K562 (cell line): ENCODE measurements around the gene DAB2IP. TPM values are rescaled to one million over a fixed set of nuclear protein-coding genes. Genes with fewer than 3 reads are reported as not detected.

ENCODE experiments used
- ATAC-seq: fragments of 200-7000 bp; cut with Tn5 transposase; 3 replicates; pipeline ENCODE4 v1.9.1; 2020; ENCODE audit warnings: moderate library complexity
- BruUV-seq: library from RNA; stranded (reverse); fragments of 400-500 nt; replicated peaks from 2 replicates; lab custom pipeline; 2021; lab: Mats Ljungman, UMichigan
- CTCF ChIA-PET: fragments of 300-600 bp; formaldehyde crosslinking; extraction: SDS; loops from one replicate; lab custom pipeline; 2021; ENCODE audit warnings: low intra/inter-chr PET ratio; lab: Yijun Ruan, JAX
- POLR2A ChIA-PET: fragments of 300-600, 350-650 bp; sonication (Branson Sonifier 250); formaldehyde crosslinking; extraction: SDS; loops from one replicate; lab custom pipeline; 2021; ENCODE audit warnings: antibody characterized with exemption, inconsistent platforms; lab: Yijun Ruan, JAX
- DNase-seq, 4 experiments: peaks; one replicate each; pipeline versions ENCODE4 v3.0.0 to v3.0.0-alpha.2; 2011 to 2018; ENCODE audit warnings: low spot score in 3 of 4, mixed read lengths in 3 of 4; ENCODE audit errors: extremely low read depth in 1 of 4
- FAIRE-seq: peaks from 2 replicates; lab custom pipeline; 2011; peaks lifted over from hg19 to GRCh38; lab: Jason Lieb, UNC
- H2AFZ ChIP-seq: 2 replicates; pipeline ENCODE4 v1.6.0; 2011; ENCODE audit warnings: low read depth, low read length, control low read depth, inconsistent platforms
- H3K27ac ChIP-seq: fragments of 200-600 bp; 3 replicates; pipeline ENCODE4 v1.8.0; 2011; ENCODE audit warnings: low read depth, mild to moderate bottlenecking, control low read depth, inconsistent platforms, low read length, moderate library complexity, mixed read lengths; ENCODE audit errors: extremely low read depth
- H3K27me3 ChIP-seq, 2 experiments: fragments of 300-600 bp in 1 of 2; 2 replicates in 1 of 2; 3 replicates in 1 of 2; pipeline versions ENCODE4 v1.6.0 to v1.8.0; 2011; ENCODE audit warnings: inconsistent platforms in 2 of 2, low read length in 2 of 2, mild to moderate bottlenecking in 1 of 2, mixed read lengths in 1 of 2, moderate library complexity in 1 of 2; ENCODE audit not compliant: control insufficient read depth in 2 of 2, insufficient read depth in 2 of 2
- H3K36me3 ChIP-seq: fragments of 300-600 bp; 3 replicates; pipeline ENCODE4 v1.8.0; 2011; ENCODE audit warnings: mild to moderate bottlenecking, low read length, inconsistent platforms; ENCODE audit not compliant: control insufficient read depth, insufficient read depth
- H3K4me1 ChIP-seq, 2 experiments: fragments of 200-600 bp in 1 of 2; replicated peaks in 1 of 2; 2 replicates in 1 of 2; 3 replicates in 1 of 2; pipeline versions ENCODE4 v1.5.1 to v1.8.0; 2011; ENCODE audit warnings: inconsistent platforms in 2 of 2, low read length in 2 of 2, mild to moderate bottlenecking in 1 of 2, mixed read lengths in 1 of 2, moderate library complexity in 1 of 2; ENCODE audit not compliant: control insufficient read depth in 2 of 2, insufficient read depth in 2 of 2
- H3K4me2 ChIP-seq: 2 replicates; pipeline ENCODE4 v1.6.1; 2011; ENCODE audit warnings: low read length, control low read depth, inconsistent platforms, mixed read lengths; ENCODE audit not compliant: insufficient read depth
- H3K4me3 ChIP-seq: fragments of 200-600 bp; sonication (generic), shearing (Covaris generic); 2 replicates; pipeline ENCODE4 v1.5.1; 2016; ENCODE audit warnings: control low read depth, inconsistent platforms
- H3K79me2 ChIP-seq: fragments of 200-600 bp; 3 replicates; pipeline ENCODE4 v1.8.0; 2011; ENCODE audit warnings: low read length, inconsistent platforms; ENCODE audit not compliant: control insufficient read depth, insufficient read depth
- H3K9ac ChIP-seq, 2 experiments: 2 replicates each; pipeline versions ENCODE4 v1.6.0 to v1.6.1; 2011; ENCODE audit warnings: low read depth in 2 of 2, low read length in 2 of 2, control low read depth in 1 of 2, inconsistent platforms in 1 of 2, mild to moderate bottlenecking in 1 of 2, mixed read lengths in 1 of 2; ENCODE audit not compliant: insufficient read depth in 1 of 2
- H3K9me1 ChIP-seq: one replicate; pipeline ENCODE4 v1.6.0; 2011; ENCODE audit warnings: inconsistent platforms, mild to moderate bottlenecking, low read length, moderate library complexity; ENCODE audit not compliant: control insufficient read depth, insufficient read depth
- H3K9me3 ChIP-seq: replicated peaks from 2 replicates; pipeline ENCODE4 v1.5.1; 2011; ENCODE audit warnings: low read depth, low read length, inconsistent platforms; ENCODE audit not compliant: control insufficient read depth, insufficient read depth
- H4K20me1 ChIP-seq: replicated peaks from 2 replicates; pipeline ENCODE4 v1.6.1; 2011; ENCODE audit warnings: low read length, inconsistent platforms, mixed read lengths; ENCODE audit not compliant: control insufficient read depth, insufficient read depth
- MAFG ChIP-seq: fragments of 450-650 bp; conservative IDR thresholded peaks from 2 replicates; pipeline ENCODE4 v1.6.1; 2016; ENCODE audit warnings: missing genetic modification characterization, missing compliant biosample characterization
- SP2 ChIP-seq: IDR thresholded peaks from 2 replicates; pipeline ENCODE4 v1.6.1; 2011; ENCODE audit warnings: mild to moderate bottlenecking, low read depth, low read length, moderate library complexity; ENCODE audit not compliant: poor library complexity, severe bottlenecking; ENCODE audit errors: extremely low read depth
- ZNF57 ChIP-seq: fragments of 450-650 bp; formaldehyde crosslinking; IDR thresholded peaks from 2 replicates; pipeline ENCODE4 v1.4.0; 2020; ENCODE audit warnings: mild to moderate bottlenecking, moderate library complexity
- ZNF695 ChIP-seq: fragments of 450-650 bp; formaldehyde crosslinking; IDR thresholded peaks from 2 replicates; pipeline ENCODE4 v1.4.0; 2020; ENCODE audit warnings: mild to moderate bottlenecking, moderate library complexity
- WGBS: fragments of 100-300 bp; shearing (Covaris generic); methylation state at CpG from one replicate; pipeline ENCODE4 v1.1.6; 2016; ENCODE audit warnings: low coverage, mixed read lengths; ENCODE audit not compliant: insufficient coverage; ENCODE audit errors: missing lambda C conversion rate; 5-methylcytosine and 5-hydroxymethylcytosine counted together
- in situ Hi-C: fragments of 300-500 bp; cut with MboI; formaldehyde crosslinking; loops from 4 replicates; pipeline ENCODE4 v1.15.0; 2018; ENCODE audit warnings: inconsistent platforms, mixed read lengths
- intact Hi-C: fragments of 100-400 bp; cut with micrococcal nuclease; formaldehyde crosslinking; loops from 2 replicates; pipeline ENCODE4 v1.14.2; 2022
- polyA plus RNA-seq, 8 experiments: library from polyadenylated mRNA; depleted of rRNA in 4 of 8; stranded (reverse) in 5 of 8; unstranded in 3 of 8; fragments of >200 nt; fragmentation: Nextera tagmentation in 2 of 8; fragmentation: Illumina TruSeq in 1 of 8; extraction: Ambion mirVana in 2 of 8; extraction: Trizol in 1 of 8; gene quantifications; 2 replicates each; pipeline versions ENCODE4 v1.2.1 to v1.2.3, GENCODE V29; 2011 to 2014; ENCODE audit warnings: inconsistent platforms in 1 of 8, missing spikeins in 1 of 8
- total RNA-seq, 7 experiments: library from RNA; depleted of rRNA in 6 of 7; stranded (reverse); fragments of >200 nt in 6 of 7; fragmentation: Illumina TruSeq in 2 of 7; extraction: Trizol in 2 of 7; gene quantifications; 2 replicates each; pipeline versions ENCODE4 v1.2.1 to v1.2.3, GENCODE V29; 2011 to 2021; ENCODE audit warnings: low replicate concordance in 1 of 7
- TF ChIP-seq, protein P1 (sequence below), 2 experiments: IDR thresholded peaks; 2 replicates each; pipeline ENCODE4 v1.6.1; 2012; ENCODE audit warnings: improper control_type of control experiment in 2 of 2, low read depth in 2 of 2, low read length in 2 of 2, borderline replicate concordance in 1 of 2
- TF ChIP-seq, protein P2 (sequence below): fragments of 450-650 bp; IDR thresholded peaks from 2 replicates; pipeline ENCODE4 v1.6.1; 2016; ENCODE audit warnings: low read depth

Gene DAB2IP
- total and polyA plus RNA-seq, 9 of the 15 experiments (the other 6 are each of a cell fraction or from before 2014, with no cell fraction given): 0.04 to 0.31 (median 0.08) TPM; not detected in 5

DNA sequence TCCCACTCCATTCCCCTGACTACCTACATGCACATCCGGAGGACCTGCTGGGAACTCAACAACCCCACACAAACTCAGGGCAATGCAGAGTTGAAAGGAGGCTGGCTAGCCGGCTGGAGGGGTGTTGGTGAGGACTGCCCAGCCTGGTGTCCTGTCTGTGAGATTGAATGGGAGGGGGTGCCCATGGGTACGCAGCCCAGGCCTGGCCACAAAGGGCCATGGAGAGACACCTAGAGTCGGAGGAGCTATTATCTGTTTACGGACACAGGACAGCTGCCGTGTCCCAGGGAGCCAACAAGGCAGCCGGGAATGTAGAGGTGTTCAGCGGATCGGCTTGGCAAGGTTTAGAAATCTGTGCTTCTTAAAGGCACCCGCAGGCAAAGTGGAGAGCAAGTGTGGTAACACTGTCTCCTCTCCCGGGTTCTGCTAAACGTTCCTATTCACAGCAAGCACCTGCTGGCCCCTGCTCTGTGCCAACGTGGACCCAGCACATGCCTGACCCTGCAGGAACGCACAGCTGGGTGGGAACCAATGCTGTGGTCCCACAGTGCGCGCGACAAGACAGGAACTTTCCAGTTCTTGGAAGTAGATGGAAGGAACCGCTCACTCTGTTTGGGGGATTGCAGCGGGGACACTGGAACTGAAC is 166.7 kb downstream of the DAB2IP start:
- H3K9me1 ChIP-seq: no peaks in the 10 kb centered on the region

More for the DNA sequence above, 166.7 kb downstream of the DAB2IP start:
- H3K9me3 ChIP-seq: no peaks in the 10 kb centered on the region
- in situ Hi-C loops: no loop called here
- no peak overlapping the region for H3K4me2 ChIP-seq
- no peak overlapping the region for H3K4me3 ChIP-seq
- no peak for DNase-seq
- H3K9ac ChIP-seq: no peak overlapping the region; a peak in 1 of 4 replicates
- 0 out of 2 replicates have a peak, but pooled peaks cover 5% of the 10 kb centered on the region for H4K20me1 ChIP-seq
- H3K79me2 ChIP-seq: no peaks in the 10 kb centered on the region
- intact Hi-C loops: no loop called here
- H3K36me3 ChIP-seq: no peaks in the 10 kb centered on the region
- no peak overlapping the region for H3K27ac ChIP-seq
- TF ChIP-seq MAFG: no peak
- TF ChIP-seq, protein P1, sequence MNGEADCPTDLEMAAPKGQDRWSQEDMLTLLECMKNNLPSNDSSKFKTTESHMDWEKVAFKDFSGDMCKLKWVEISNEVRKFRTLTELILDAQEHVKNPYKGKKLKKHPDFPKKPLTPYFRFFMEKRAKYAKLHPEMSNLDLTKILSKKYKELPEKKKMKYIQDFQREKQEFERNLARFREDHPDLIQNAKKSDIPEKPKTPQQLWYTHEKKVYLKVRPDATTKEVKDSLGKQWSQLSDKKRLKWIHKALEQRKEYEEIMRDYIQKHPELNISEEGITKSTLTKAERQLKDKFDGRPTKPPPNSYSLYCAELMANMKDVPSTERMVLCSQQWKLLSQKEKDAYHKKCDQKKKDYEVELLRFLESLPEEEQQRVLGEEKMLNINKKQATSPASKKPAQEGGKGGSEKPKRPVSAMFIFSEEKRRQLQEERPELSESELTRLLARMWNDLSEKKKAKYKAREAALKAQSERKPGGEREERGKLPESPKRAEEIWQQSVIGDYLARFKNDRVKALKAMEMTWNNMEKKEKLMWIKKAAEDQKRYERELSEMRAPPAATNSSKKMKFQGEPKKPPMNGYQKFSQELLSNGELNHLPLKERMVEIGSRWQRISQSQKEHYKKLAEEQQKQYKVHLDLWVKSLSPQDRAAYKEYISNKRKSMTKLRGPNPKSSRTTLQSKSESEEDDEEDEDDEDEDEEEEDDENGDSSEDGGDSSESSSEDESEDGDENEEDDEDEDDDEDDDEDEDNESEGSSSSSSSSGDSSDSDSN (IDR thresholded peaks at IDR 0.05; ENCODE audit: borderline replicate concordance in 1 of 2, low read depth in 2 of 2, low read length in 2 of 2): no peak
- no peak for TF ChIP-seq SP2
- TF ChIP-seq, protein P2, sequence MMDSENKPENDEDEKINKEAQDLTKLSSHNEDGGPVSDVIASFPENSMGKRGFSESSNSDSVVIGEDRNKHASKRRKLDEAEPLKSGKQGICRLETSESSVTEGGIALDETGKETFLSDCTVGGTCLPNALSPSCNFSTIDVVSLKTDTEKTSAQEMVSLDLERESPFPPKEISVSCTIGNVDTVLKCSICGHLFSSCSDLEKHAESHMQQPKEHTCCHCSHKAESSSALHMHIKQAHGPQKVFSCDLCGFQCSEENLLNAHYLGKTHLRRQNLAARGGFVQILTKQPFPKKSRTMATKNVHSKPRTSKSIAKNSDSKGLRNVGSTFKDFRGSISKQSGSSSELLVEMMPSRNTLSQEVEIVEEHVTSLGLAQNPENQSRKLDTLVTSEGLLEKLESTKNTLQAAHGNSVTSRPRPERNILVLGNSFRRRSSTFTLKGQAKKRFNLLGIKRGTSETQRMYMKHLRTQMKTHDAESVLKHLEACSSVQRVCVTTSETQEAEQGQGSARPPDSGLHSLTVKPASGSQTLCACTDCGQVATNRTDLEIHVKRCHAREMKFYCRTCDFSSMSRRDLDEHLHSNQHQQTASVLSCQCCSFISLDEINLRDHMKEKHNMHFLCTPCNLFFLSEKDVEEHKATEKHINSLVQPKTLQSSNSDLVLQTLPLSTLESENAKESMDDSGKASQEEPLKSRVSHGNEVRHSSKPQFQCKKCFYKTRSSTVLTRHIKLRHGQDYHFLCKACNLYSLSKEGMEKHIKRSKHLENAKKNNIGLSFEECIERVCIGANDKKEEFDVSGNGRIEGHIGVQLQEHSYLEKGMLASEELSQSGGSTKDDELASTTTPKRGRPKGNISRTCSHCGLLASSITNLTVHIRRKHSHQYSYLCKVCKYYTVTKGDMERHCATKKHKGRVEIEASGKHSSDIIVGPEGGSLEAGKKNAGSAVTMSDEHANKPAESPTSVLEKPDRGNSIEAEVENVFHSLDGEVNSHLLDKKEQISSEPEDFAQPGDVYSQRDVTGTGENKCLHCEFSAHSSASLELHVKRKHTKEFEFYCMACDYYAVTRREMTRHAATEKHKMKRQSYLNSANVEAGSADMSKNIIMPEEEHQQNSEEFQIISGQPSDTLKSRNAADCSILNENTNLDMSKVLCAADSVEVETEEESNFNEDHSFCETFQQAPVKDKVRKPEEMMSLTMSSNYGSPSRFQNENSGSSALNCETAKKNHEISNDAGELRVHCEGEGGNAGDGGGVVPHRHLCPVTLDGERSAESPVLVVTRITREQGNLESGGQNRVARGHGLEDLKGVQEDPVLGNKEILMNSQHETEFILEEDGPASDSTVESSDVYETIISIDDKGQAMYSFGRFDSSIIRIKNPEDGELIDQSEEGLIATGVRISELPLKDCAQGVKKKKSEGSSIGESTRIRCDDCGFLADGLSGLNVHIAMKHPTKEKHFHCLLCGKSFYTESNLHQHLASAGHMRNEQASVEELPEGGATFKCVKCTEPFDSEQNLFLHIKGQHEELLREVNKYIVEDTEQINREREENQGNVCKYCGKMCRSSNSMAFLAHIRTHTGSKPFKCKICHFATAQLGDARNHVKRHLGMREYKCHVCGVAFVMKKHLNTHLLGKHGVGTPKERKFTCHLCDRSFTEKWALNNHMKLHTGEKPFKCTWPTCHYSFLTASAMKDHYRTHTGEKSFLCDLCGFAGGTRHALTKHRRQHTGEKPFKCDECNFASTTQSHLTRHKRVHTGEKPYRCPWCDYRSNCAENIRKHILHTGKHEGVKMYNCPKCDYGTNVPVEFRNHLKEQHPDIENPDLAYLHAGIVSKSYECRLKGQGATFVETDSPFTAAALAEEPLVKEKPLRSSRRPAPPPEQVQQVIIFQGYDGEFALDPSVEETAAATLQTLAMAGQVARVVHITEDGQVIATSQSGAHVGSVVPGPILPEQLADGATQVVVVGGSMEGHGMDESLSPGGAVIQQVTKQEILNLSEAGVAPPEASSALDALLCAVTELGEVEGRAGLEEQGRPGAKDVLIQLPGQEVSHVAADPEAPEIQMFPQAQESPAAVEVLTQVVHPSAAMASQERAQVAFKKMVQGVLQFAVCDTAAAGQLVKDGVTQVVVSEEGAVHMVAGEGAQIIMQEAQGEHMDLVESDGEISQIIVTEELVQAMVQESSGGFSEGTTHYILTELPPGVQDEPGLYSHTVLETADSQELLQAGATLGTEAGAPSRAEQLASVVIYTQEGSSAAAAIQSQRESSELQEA: no peak
- TF ChIP-seq ZNF57: no peak
- TF ChIP-seq ZNF695 (CRISPR knock-in tag): no peak
- no TSS peak for BruUV-seq
- ChIA-PET CTCF (no interaction called here), POLR2A (no interaction called here)
- peaks cover 17 to 83% of the 10 kb centered on the region in 2 experiments; a peak in 4 of 5 replicates for H3K27me3 ChIP-seq
- no peak for ATAC-seq
- H3K4me1 ChIP-seq: no peaks in the 10 kb centered on the region; a peak in 1 of 5 replicates
- WGBS: 4% methylated on average over 19 of the region's 19 CpGs
- no peak overlapping the region for H2AFZ ChIP-seq
- no peak for FAIRE-seq
